Stimulated activated effector memory CD8-positive, alpha-beta T cell treated with anti-CD3 and anti-CD28 coated beads, Interleukin-12 subunit alpha, Interleukin-12 subunit beta, amount 100 ng/mL, for 72 hours (primary cell): ENCODE measurements around the gene SPSB3.
A peak's percentile ranks its signal among the peaks of the same experiment; 100 is the strongest.
"Not testable (repeated sequence)": the region's sequence is repeated elsewhere in the genome, so short reads cannot be mapped to it uniquely, and the experiment has no call there.

Experiments used
- ATAC-seq: fragments of 150-1000 bp; cut with Tn5 transposase; 2 replicates; pipeline ENCODE4 v1.10.0; 2021
- DNase-seq, 2 donors: peaks; one replicate each; pipeline ENCODE4 v3.0.0; 2021 to 2022; ENCODE audit warnings: low spot score in 2 of 2
- H3K27ac Mint-ChIP-seq: one replicate; pipeline ENCODE4 v1.8.0; 2022; ENCODE audit warnings: mild to moderate bottlenecking, mixed read lengths
- H3K36me3 Mint-ChIP-seq: one replicate; pipeline ENCODE4 v1.8.0; 2022; ENCODE audit warnings: mild to moderate bottlenecking, mixed read lengths
- H3K4me1 Mint-ChIP-seq: one replicate; pipeline ENCODE4 v1.8.0; 2022; ENCODE audit warnings: mixed read lengths
- H3K4me3 Mint-ChIP-seq: one replicate; pipeline ENCODE4 v1.8.0; 2022; ENCODE audit warnings: mild to moderate bottlenecking, mixed read lengths
- H3K9me3 Mint-ChIP-seq: one replicate; pipeline ENCODE4 v1.8.0; 2022; ENCODE audit warnings: mixed read lengths

Gene SPSB3

DNA sequence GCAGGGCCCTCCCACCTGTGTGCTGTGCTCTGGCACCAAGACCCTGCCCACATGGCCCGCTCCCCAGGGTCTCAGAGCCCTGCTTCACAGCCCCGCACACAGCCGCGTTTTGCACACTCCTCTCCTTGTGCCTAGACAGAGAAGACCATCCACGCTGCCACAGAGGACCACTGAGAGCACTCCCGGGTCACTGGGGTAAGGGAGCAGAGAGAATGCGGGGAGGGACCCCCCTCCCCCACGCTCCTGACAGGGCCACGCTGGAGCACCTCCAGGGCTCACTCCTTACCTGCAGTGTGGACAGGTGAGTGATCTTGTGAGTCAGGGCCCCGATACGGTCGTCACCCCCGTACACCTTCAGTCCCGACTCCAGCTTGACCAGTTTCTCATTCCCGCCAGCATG is 37.2 kb upstream of the SPSB3 start:
- H3K4me3 Mint-ChIP-seq: no peak overlapping the region
- peak overlapping the region; percentile 58 for H3K27ac Mint-ChIP-seq
- no peaks in the 10 kb centered on the region for H3K9me3 Mint-ChIP-seq
- DNase-seq (no peak), ATAC-seq (no peak)
- H3K4me1 Mint-ChIP-seq: peaks cover 15% of the 10 kb centered on the region
- H3K36me3 Mint-ChIP-seq: peaks cover 28% of the 10 kb centered on the region

DNA sequence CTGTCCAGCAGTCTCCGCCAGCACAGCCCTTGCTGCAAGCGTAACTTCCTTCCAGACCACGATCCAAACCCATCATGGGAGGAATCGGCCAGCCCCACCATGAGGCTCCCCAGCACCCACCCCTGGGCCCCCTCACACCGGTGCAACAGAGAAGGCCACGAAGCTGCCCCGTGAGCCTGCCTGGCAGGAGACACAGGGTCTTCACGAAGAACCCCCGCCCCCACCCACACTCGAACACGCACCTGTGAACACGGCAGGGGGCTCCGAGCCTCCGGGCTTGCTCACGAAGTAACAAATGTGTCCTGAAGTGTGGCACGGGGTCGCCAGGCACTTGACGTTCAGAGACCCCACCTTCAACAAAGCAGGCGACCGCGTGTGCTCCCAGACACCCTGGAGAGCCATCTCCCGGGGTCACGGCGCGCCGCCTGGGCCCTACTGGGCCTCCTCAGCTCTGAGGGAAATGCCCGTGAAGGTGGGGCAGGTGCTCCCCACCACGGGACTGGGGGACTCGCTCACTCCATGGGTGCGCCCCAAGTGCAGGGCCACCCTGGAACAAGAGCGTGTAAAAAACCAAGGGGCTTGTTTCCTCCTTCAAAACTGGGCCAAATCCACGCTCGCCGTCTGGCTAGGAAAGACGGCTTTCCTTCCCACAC is 36.6 kb upstream of the SPSB3 start:
- DNase-seq (no peak), ATAC-seq (no peak)
- peaks cover 9% of the 10 kb centered on the region for H3K4me1 Mint-ChIP-seq
- H3K36me3 Mint-ChIP-seq: peaks cover 34% of the 10 kb centered on the region
- H3K4me3 Mint-ChIP-seq: no peak overlapping the region
- H3K27ac Mint-ChIP-seq: peak overlapping the region; percentile 58
- H3K9me3 Mint-ChIP-seq: no peaks in the 10 kb centered on the region

DNA sequence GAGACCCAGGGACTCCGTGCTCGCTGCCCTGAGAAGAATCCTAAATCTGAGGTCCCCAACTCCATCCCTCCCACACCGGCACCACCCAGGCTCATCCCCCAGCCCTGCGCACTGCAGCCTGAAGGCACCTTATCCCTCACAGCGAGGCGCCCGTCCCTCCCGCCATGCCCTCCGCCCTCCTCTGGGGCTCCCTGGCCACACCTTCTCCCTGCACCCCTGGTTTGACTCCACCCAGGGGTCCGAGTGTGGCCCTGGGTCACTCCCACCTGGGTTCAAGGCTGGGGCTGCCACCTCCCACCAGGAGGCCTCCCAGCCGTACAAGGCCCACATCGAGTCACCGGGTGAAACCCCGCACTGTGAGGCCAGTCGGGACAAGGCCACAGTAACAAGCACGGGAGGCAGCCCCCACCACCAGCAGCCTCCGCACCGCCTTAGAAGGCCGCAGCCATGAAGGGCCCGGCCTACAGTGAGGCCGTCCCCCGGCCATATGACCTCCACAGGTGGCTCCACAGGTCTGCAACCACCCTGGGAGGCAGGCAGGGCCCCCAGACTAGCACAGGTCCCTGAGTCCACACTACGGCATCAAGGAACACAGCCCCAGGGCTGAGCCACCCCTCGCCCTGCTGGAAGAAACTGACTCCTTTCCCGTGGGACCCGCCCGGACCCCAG is 36.0 kb upstream of the SPSB3 start:
- DNase-seq (no peak), ATAC-seq (no peak)
- Mint-ChIP-seq H3K9me3 (no peaks in the 10 kb centered on the region), H3K4me3 (no peak overlapping the region), H3K27ac (peak overlapping the region; percentile 32), H3K4me1 (peaks cover 6% of the 10 kb centered on the region), H3K36me3 (peaks cover 38% of the 10 kb centered on the region)

DNA sequence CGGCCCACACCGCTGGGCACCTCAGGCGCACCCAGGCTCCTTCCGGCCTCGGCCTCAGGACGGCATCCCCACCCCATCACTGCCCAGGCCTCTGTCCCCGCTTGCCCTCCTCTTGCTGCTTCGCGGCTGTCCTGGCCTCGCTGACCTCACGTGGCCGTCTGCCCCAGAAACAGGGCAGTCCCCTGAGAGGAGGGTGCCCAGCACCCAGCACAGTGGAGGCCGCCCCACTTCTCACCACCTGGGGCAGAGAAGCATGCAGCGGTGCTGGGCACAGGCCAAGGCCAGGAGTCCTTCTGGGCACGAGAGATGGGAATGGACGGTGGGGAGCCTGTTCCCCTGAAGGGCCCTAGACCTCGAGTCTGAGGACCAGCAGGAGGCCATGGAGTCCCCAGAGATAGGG is 35.3 kb upstream of the SPSB3 start:
- ATAC-seq: peak; percentile 6
- Mint-ChIP-seq H3K9me3 (no peaks in the 10 kb centered on the region), H3K4me1 (peaks cover 6% of the 10 kb centered on the region), H3K4me3 (no peak overlapping the region), H3K27ac (peak overlapping the region; percentile 20), H3K36me3 (peaks cover 37% of the 10 kb centered on the region)
- DNase-seq: no peak

GRCh38 chr16:1817276-1817589 is 34.9 kb upstream of the SPSB3 start:
- no peak for DNase-seq
- Mint-ChIP-seq H3K36me3 (peaks cover 32% of the 10 kb centered on the region), H3K4me3 (no peak overlapping the region), H3K9me3 (no peaks in the 10 kb centered on the region), H3K4me1 (peaks cover 6% of the 10 kb centered on the region), H3K27ac (peak overlapping the region; percentile 20)
- no peak for ATAC-seq

DNA sequence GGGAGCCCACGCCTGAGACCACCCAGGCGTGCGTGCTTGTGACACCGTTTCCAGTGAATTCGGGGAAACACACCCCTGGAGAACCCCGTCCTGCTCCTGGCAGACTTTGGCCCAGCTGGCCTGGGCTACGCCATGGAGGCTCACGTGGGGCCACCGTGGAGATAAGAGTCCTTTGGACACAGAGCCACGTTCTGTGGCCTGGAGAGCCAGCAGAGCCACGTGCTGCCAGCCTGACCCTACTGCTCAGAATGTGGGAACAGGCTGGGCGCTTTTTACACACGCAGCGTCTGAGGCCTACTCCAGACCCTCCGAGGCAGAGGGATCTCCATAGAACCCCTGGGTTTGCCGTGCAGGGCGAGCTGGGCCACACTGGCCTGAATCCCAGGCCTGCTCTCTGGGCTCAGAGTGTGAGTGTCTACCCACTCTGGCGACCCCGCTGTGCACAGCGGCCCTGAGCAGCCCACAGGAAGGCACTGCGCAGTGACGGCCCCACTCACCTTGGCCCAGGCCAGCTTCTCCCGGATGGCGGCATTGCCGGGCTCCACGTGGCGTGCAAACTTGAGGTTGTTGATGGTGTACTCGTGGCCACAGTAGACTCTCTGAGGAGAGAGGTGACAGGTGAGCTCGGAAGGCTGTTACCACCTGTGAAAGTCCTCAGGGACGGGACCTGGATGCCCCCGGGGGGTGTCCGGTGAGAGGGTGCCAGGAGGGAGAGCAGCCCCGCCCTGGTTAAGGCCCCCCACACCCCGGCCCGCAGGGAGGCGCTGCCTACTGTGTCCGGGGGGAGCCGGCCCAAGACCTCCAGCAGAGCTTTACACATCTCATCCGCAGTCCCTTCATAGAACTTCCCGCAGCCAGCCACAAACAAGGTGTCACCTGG is 34.3 kb upstream of the SPSB3 start:
- H3K9me3 Mint-ChIP-seq: no peaks in the 10 kb centered on the region
- H3K36me3 Mint-ChIP-seq: peaks cover 30% of the 10 kb centered on the region
- no peak for ATAC-seq
- no peak overlapping the region for H3K4me3 Mint-ChIP-seq
- no peak overlapping the region for H3K27ac Mint-ChIP-seq
- peaks cover 6% of the 10 kb centered on the region for H3K4me1 Mint-ChIP-seq
- no peak for DNase-seq

GRCh38 chr16:1815461-1815860 is 33.1 kb upstream of the SPSB3 start:
- peaks cover 30% of the 10 kb centered on the region for H3K36me3 Mint-ChIP-seq
- no peak overlapping the region for H3K4me3 Mint-ChIP-seq
- no peak for DNase-seq
- ATAC-seq: no peak
- H3K4me1 Mint-ChIP-seq: peaks cover 6% of the 10 kb centered on the region
- H3K9me3 Mint-ChIP-seq: no peaks in the 10 kb centered on the region
- no peak overlapping the region for H3K27ac Mint-ChIP-seq

DNA sequence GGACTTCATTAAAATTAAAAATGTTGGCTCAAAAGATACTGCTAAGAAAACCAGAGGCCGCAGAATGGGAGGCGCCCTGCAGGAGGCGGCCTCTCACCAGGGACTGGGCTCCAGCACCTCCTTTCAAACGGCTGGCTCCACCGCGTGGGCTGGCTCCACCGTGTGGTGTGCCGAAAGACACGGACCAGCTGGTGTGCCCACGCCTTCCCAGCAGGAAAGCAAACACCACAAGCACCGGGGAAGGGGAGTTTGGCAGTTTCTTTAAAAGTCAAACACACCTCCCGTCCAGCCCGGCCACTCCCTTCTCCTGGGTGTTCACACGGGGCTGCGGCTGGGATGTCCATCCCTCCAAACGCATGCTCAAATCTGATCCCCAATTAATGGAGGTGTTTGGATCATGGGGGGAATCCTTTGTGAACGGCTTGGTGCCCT is 30.4 kb upstream of the SPSB3 start:
- no peak overlapping the region for H3K4me3 Mint-ChIP-seq
- H3K4me1 Mint-ChIP-seq: peaks cover 5% of the 10 kb centered on the region
- DNase-seq: no peak
- peaks cover 38% of the 10 kb centered on the region for H3K36me3 Mint-ChIP-seq
- H3K9me3 Mint-ChIP-seq: no peaks in the 10 kb centered on the region
- peak overlapping the region; percentile 24 for H3K27ac Mint-ChIP-seq
- ATAC-seq: peak; percentile 79

GRCh38 chr16:1810536-1810935 is 28.2 kb upstream of the SPSB3 start:
- DNase-seq: no peak
- H3K4me1 Mint-ChIP-seq: no peaks in the 10 kb centered on the region
- H3K9me3 Mint-ChIP-seq: no peaks in the 10 kb centered on the region
- H3K27ac Mint-ChIP-seq: no peak overlapping the region
- H3K4me3 Mint-ChIP-seq: no peak overlapping the region
- H3K36me3 Mint-ChIP-seq: peaks cover 49% of the 10 kb centered on the region
- ATAC-seq: no peak

- no peak for DNase-seq
- ATAC-seq: no peak
- no peaks in the 10 kb centered on the region for H3K9me3 Mint-ChIP-seq
- no peak overlapping the region for H3K27ac Mint-ChIP-seq
- H3K4me1 Mint-ChIP-seq: no peaks in the 10 kb centered on the region
- H3K4me3 Mint-ChIP-seq: no peak overlapping the region
- peaks cover 46% of the 10 kb centered on the region for H3K36me3 Mint-ChIP-seq
These were observed 27.7 kb upstream of the SPSB3 start for GRCh38 chr16:1810106-1810505.

DNA sequence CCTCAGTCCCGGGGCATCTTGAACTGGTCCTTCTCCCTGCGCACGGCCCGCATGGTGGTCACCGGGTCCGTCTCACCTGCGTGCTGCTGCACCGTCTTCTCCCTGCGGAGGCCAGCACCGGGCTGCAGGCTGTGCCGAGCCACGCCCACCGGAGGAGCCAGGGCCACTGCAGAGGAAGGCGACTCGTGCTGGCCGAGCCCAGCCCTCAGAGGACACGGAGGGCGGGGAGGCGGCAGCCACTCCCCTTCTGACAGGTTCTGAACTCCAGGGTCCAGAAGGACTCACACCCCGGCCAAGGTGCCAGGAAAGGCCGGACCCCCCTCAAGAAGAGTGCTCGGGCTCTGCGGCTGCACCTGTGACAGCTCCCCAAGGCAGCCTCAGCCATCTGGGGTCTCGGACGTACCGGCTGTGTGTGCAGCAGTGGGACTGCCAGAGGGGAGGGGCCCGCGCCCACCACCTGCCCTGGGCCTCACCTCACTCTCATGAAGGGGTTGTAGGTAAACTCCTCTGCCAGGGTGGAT is 27.0 kb upstream of the SPSB3 start:
- no peak for ATAC-seq
- no peaks in the 10 kb centered on the region for H3K4me1 Mint-ChIP-seq
- no peak overlapping the region for H3K4me3 Mint-ChIP-seq
- H3K9me3 Mint-ChIP-seq: no peaks in the 10 kb centered on the region
- no peak for DNase-seq
- H3K27ac Mint-ChIP-seq: no peak overlapping the region
- peaks cover 39% of the 10 kb centered on the region for H3K36me3 Mint-ChIP-seq

- no peak overlapping the region for H3K4me3 Mint-ChIP-seq
- peaks cover 32% of the 10 kb centered on the region for H3K36me3 Mint-ChIP-seq
- no peak overlapping the region for H3K27ac Mint-ChIP-seq
- no peaks in the 10 kb centered on the region for H3K4me1 Mint-ChIP-seq
- no peaks in the 10 kb centered on the region for H3K9me3 Mint-ChIP-seq
- DNase-seq: no peak
- no peak for ATAC-seq
These were observed 26.3 kb upstream of the SPSB3 start for GRCh38 chr16:1808691-1809090.

DNA sequence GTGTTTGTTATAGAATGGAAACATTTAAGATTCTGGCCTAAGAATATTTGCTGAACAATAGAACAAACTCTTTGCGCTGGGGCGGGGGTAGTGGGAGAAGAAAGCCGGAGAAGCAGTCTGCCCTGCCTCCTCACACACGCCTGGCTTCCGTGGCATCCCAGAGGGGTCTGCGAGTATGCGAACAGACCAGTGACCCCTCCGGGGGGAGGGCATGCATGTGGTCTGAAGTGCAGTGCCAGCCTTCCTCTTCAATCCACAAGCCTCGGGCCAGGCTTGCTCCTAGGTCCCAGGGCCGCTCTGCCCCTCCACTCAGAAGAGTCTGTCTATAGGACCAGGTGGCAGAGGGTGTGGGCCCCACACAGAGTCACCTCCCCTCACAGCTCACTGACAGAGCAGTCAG is 25.3 kb upstream of the SPSB3 start:
- H3K4me3 Mint-ChIP-seq: no peak overlapping the region
- peaks cover 31% of the 10 kb centered on the region for H3K36me3 Mint-ChIP-seq
- no peaks in the 10 kb centered on the region for H3K4me1 Mint-ChIP-seq

GRCh38 chr16:1800701-1801100 is 18.3 kb upstream of the SPSB3 start:
- Mint-ChIP-seq H3K27ac (no peak overlapping the region), H3K4me1 (no peaks in the 10 kb centered on the region), H3K9me3 (peaks cover 9% of the 10 kb centered on the region), H3K4me3 (no peak overlapping the region), H3K36me3 (peaks cover 3% of the 10 kb centered on the region)
- DNase-seq (no peak), ATAC-seq (no peak)

More for the DNA sequence above, 25.3 kb upstream of the SPSB3 start:
- no peak for DNase-seq
- H3K27ac Mint-ChIP-seq: no peak overlapping the region
- no peak for ATAC-seq
- no peaks in the 10 kb centered on the region for H3K9me3 Mint-ChIP-seq

DNA sequence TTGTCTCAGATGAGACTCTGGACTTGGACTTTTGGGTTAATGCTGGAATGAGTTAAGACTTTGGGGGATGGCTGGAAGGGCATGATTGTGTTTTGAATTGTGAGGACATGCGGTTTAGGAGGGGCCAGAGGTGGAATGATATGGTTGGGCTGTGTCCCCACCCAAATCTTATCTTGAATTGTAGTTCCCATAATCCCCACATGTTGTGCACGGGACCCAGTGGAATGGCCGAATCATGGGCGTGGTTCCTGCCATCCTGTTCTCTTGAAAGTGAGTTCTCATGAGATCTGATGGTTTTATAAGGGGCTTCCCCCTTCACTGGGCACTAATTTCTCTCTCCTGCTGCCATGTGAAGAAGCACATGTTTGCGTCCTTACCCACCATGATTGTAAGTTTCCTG is 16.9 kb upstream of the SPSB3 start:
- not testable (repeated sequence) for ATAC-seq, H3K27ac Mint-ChIP-seq, H3K9me3 Mint-ChIP-seq, H3K4me3 Mint-ChIP-seq, H3K4me1 Mint-ChIP-seq, DNase-seq, H3K36me3 Mint-ChIP-seq
